ENCODE results near the gene RBBP4.
"Not testable (repeated sequence)": the region's sequence is repeated elsewhere in the genome, so short reads cannot be mapped to it uniquely, and the experiment has no call there.

Gene RBBP4

DNA sequence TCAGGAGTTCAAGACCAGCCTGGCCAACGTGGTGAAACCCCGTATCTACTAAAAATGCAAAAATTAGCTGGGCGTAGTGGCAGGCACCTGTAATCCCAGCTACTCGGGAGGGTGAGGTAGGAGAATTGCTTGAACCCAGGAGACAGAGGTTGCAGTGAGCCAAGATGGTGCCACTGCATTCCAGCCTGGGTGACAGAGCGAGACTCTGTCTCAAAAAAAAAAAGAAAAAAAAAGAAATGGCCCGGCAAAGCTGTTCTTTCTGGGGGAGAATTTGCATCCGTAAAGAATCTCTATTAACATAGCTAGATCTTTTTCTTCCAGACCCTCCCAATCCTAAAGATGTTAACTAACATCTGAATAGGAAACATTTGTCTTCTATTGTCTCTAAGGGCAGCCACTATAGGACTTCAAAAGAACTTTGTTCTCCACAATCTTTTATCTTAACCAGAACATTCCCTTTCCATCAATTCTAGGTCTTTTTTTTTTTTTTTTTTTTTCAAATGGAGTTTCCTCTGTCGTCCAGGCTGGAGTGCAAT, 8.6 kb upstream of the RBBP4 start:
- DNase-seq, result not testable (repeated sequence)

DNA sequence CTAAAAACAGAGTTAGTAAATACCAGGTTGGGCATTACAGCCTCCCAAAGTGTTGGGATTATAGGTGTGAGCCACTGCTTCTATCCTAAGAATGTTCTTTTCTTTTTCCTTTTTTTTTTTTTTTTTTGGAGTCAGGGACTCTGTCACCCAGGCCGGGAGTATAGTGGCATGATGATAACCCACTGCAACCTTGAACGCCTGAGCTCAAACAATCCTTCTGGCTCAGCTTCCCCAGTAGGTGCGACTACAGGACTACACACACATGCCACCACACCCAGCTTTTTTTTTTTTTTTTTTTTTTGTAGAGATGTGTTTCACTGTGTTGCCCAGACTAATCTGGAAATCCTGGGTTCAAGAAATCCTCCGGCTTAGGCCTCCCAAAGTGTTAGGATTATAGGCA, 6.6 kb upstream of the RBBP4 start:
- no peak for DNase-seq

DNA sequence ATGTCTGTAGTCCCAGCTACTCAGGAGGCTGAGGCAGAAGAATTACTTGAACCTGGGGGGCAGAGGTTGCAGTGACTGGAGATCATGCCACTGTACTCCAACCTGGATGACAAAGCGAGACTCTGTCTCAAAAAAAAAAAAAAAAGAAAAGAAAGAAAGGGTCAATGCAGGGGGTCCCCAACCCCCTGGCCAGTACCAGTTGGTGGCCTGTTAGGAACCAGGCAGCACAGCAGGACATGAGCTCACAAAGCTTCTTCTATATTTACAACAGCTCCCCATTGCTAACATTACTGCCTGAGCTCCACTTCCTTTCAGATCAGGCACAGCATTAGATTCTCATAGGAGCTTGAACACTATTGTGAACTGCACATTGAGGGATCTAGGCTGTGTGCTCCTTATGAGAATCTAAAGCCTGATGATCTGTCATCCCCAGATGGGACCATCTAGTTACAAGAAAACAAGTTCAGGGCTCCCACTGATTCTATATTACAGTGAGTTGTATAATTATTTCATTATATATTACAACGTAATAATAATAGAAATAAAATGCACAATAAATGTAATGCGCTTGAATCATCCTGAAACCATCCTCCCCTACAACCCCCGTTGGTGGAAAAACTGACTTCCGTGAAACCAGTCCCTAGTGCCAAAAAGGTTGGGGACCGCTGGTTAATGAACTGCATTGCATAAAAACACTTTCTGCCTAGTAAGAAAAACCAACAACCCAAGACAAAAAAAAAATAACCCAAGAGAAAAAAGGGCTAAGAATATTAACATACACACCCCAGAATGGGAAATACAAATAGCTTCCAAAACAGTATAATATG, 3.5 kb upstream of the RBBP4 start:
- no peak for DNase-seq

DNA sequence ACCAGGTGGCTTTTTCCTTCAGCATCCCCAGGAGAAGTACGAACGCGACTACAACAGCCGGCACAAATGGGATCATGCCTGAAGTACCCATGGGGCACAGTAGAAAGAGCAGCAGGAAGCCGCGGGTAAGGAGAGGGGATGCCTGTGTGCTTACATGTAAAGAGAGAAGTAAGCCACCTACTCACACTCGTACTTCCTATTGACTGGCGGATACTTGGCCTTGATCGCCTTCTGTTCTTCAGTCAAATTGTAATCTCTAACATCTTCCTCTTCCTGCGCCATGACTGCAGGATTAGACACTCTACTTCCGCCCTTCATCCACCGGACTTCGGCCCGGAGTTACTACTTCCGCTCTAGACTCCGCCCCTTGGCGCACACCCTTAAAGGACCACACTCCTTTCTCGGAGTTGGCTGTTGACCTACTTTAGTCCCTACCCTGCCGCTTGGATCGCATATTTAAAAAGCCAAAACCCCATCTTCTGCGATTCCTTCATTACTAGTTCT, 708 bp upstream of the RBBP4 start, which contains the start of gene ZBTB8OS:
ZBTB8OS (minus strand) TSS at position 303 of the 504 bp plus-strand sequence; CDS start at position 282, 21 bp downstream.
- peak; percentile 78 for DNase-seq

DNA sequence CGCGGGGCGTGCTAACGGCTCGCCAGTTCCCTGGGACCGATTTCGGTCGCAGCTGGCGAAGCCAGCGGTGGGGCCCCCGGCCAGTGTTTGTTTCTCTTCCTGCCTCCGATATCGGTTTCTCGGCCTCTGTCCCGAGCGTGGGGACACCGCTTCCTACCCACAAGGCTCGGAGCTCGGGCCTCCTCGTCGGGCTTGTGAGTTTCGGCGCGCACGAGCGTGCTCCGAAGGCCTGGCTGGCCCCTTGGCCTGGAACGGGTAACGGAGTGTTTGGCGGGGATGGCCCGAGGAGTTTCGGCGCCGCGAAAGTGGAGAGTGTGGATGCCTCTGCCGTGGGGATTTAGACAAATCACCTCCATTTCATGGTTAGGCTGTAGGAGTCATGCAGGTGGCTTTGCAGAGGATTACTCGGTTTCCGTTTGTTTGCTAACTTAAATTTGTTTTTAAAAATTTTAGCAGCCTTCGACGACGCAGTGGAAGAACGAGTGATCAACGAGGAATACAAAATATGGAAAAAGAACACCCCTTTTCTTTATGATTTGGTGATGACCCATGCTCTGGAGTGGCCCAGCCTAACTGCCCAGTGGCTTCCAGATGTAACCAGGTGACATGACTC, 559 bp downstream of the RBBP4 start:
- DNase-seq, result no peak

DNA sequence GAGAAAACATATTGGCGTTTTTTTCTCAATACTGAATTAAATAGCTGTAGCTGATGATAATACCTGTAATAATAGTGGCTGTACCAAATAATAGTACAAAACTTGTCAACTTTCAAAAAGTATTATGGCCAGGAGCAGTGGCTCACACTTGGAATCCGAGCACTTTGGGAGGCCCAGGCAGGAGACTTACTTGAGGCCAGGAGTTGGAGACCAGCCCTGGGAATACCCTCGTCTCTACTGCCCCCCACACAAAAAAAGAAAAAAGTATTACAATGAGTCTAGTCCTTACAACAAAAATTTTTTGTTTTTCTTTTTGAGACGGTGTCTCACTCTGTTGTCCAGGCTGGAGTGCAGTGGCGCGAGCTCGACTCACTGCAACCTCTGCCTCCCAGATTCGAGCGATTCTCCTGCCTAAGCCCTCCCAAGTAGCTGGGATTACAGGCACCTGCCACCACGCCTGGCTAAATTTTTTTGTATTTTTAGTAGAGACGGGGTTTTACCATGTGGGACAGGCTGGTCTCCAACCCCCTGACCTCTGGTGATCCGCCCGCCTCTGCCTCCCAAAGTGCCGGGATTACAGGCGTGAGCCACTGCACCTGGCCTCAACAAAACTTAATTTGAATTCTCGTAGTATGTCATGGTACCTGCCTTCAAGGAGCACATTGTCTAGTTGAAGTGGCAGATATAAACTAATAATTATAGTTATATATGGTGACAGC, 1.4 kb downstream of the RBBP4 start:
- no peak for DNase-seq

DNA sequence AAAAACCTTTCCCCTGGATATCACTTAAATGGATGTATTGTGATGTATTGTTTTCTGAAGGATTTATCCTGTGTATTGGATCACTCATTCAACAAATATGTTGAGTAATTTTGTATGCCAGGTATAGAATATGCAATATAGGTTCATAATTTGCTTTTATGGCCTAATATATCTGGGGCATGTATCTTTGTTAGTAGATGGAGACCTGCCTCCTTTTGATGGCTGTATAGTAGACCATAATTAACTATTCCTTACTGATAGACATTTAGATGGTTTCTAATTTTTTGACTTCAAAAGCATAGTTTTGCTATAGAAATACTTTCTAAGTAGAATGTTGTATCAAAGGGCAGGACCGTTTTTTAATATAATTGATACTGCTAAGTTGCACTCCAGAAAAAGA, 8.6 kb downstream of the RBBP4 start:
- DNase-seq, result no peak

DNA sequence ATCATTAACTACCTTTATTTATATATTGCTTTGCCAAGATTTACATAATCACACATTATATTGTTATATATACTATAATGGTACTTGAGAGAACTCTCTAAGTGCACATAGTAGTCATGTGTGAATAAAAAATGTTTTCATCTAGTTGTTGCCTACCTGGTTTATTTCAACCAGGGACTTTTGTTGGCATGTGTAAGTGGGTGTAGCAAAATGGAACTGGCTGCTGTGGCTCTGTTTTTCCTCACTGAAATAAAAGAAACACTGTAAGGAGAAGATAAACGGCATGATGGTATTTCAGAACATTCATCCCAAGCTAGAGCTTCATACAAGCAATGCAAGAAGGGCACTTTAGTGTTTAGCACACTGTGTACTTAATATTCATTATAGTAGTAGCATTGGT, 14.9 kb downstream of the RBBP4 start:
- DNase-seq, result no peak

DNA sequence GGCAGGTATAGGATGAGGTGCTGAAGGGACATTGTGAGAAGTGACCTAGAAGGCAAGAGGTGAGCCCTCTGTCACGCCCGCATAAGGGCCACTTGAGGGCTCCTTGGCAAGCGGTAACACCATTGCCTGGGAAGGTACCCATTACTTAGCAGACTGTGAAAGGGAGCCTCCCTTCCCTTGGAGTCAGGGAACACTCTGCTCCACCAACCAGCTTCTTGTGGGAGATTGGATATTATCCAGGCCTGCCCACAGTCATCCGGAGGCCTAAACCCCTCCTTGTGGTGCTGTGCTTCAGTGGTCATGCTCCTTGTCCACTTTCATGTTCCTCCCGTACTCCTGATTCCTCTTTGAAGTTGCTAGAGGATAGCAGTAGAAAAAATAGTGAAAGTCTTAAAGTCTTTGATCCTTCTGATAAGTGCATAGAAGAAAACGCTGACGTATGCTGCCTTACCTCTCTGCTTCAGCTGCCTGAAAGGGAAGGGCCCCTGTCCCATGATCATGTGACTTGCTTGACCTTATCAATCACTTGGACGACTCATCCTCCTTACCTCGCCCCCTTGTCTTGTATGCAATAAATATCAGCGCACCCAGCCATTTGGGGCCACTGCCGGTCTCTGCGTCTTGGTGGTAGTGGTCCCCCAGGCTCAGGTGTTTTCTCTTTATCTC, 16.0 kb downstream of the RBBP4 start:
- DNase-seq, result no peak

DNA sequence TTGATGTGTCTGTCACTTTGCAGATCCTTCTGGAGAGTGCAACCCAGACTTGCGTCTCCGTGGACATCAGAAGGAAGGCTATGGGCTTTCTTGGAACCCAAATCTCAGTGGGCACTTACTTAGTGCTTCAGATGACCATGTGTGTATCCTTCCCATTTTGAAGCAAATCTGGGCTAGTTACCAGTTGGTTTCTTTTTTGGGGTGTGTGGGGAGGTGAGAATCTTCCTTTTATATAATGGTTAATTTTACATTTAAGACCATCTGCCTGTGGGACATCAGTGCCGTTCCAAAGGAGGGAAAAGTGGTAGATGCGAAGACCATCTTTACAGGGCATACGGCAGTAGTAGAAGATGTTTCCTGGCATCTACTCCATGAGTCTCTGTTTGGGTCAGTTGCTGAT, 17.7 kb downstream of the RBBP4 start:
- DNase-seq, result not testable (repeated sequence)

DNA sequence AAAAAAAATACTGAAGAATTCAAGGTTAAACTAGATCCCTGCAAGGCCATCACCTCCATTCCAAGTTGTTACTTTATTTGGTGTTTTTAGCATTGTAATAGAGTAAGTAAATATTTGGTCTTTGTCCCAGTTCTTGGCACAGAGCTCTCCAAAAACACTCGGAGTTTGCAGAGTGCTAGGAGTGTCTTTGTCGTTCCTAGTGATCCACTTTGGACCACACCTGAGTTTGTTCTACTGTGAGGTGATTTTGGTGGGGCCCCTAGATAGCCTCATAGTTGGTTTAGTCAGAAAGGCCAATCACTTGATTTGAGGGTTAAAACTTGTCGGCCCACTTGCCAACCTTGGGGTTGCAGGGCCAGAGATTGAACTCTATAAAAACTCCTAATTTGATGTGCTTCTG, 25.9 kb downstream of the RBBP4 start:
- DNase-seq, result no peak

DNA sequence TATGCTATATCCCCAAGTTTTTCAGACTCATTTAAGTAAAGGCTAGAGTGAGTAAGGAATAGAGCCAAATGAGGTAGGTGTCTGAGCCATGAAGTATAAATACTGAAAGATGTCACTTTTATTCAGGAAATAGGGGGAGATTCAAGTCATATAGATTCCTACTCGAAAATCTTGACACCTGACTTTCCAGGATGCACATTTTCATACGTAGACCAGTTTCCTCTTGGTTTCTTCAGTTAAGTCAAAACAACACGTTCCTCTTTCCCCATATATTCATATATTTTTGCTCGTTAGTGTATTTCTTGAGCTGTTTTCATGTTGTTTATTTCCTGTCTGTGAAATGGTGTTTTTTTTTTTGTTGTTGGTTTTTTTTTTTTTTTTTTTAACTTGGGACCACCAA, 29.0 kb downstream of the RBBP4 start:
- DNase-seq, result not testable (repeated sequence)

DNA sequence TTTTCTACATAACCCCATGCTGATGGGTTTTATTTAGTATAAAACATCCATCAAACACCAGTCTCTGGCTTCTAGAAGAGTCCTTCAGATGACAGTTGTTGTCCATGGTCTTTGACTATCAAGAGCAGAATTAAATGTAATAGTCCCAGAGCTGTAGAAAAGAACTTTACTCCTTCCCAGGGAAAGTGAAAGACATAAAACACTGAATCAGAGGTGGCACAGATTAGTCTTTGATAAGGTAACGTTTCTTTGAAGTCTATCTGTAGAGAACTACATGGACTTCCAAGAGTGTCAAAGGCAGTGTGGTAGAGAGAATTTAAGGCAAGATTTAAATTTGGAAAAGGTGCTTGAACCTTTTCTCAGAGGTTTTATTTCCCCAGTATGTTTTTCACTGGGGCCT, 29.6 kb downstream of the RBBP4 start:
- DNase-seq, result no peak

DNA sequence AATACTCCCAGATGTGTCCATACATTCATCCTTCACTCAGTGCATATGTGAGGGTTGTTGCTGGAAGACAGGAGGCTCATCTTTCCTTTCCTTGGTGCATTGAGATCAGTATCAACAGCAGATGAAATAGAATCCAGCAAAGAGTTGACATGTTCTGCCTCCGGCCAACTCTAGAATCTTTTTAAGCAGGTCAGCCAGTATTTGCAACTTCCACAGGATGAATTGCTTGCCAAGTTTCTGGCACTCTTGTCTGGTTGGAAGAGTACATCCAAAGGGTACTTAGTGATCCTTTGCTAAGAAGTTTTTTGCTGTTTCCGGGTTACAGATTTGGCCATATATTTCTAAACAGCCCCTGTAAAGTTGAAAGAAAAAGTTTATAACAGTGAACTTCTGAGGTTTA, 30.5 kb downstream of the RBBP4 start:
- DNase-seq, result no peak

DNA sequence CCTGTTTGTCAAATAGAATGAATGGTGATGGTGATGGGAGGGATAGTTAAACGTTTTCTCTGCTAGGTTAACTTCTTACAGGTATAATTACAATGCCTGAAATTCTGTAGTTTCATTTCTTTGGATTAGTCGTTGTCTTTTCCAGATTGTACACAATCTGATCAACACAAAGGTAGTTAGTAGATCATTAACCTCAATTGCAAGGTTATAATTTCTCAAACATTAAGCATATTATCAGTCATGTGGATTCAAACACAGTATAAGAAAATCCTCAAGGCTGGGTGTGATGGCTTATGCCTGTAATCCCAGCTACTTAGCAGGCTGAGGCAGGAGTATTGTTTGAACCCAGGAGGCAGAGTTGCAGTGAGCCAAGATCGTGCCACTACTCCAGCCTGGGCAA, 31.0 kb downstream of the RBBP4 start:
- DNase-seq, result no peak

DNA sequence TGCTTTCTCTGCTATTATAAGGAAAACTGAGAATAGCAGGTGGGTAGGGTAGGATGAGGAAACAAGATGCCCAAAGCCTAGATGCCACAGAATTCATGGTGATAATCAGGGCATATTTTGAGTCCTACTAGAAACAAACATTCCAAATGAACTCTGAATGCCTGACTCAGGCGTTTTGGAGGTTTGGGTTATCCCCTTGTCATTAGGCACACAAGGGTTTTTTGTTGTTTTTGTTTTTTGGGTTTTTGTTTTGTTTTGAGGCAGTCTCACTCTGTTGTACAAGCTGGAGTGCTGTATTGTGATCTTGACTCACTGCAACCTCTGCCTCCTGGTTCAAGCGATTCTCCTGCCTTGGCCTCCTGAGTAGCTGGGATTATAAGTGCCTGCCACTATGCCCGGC, 32.4 kb downstream of the RBBP4 start:
- no peak for DNase-seq

DNA sequence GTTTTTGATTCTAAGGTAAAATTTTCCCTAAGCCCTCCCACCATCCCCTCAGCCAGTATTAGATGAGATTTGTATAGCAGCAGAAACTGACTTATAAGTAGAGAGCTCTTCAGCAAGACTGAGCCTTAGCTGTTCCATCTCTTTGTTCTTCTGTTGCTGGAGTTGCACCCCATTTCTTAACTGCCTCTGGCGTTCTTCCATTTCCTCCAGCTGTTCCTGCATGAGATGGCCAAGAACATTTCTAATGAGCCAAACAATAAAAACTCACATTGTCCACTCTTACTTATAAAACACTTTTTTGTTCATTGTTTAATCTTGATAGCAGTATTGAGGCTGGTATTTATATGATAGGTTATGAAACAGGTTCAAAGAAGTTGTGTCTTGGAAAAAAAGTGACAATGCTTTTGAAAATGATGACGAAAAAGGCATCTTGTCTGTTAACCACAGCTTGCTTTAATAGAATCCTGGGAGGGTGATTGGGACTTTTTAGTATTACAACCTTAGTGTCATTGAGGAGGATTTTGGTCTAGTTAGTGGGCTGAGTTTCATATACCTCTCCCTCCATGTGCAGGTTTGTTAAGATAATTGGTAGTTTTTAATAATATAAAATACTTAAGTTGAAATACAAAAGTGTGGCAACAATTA, 33.3 kb downstream of the RBBP4 start:
- no peak for DNase-seq

DNA sequence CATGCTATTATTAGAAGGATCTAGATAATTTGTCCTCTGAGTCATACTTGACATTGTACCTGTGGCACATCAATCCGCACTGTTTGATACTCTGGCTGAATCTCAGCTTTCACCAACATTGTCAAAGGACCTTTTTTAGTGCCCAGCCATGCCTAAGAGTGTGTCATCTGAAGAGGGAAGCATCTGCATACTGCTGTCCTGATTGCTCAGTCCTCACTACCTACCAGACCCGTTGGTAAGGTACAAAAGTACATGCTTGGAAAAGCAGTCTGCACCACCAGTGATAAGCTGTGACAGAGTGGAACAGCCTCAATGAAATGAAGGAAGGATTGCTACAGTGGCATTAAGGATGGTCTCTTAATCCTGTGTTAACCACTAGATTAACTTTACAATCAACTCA, 34.5 kb downstream of the RBBP4 start:
- DNase-seq, result no peak

DNA sequence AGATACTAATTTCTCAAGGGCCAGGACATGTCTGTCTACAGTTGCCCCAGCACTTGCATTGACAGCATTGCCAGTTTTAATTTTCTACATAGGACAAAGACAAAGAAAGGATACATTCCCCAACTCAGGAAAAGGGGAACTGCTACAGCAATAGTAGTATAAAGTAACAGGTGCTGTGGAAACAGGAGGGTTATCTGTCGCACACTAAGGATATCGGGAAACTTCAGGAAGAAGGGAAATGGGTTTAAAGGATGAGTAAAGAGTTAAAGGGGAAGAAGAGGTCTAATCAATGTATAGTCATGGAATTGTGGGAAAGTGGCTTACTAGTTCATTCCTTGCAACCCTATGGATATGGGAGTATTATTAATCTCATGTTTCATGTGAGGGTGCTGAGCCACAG, 35.4 kb downstream of the RBBP4 start:
- DNase-seq, result no peak

DNA sequence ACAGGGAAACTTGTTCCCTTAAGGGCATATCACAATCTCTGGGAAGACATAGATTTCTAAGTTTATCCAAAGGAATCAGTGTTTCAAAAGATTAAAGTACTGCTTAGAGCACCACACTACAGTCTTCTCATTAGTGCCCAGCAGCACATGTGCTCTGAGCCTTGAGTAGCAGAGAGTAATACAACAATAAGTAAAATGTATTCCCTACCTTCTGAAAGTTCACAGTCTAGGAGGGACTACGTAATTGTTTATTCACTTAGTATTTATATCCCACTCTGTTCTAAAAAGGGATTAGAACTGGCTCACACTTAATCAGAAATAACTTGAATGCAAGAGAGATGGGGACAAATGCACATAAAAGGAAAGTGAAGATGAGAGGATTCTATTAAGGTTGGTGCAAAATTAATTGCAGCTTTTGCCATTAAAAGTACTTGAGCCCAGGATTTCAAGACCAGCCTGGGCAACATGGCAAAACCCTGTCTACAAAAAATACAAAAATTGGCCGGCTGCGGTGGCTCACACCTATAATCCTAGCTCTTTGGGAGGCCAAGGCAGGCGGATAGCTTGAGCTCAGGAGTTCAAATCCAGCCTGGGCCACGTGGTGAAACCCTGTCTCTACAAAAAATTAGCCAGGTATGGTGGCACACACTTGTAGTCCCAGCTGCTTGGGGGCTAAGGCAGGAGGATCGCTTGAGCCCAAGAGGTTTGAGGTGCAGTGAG, 42.6 kb downstream of the RBBP4 start:
- DNase-seq, result no peak

DNA sequence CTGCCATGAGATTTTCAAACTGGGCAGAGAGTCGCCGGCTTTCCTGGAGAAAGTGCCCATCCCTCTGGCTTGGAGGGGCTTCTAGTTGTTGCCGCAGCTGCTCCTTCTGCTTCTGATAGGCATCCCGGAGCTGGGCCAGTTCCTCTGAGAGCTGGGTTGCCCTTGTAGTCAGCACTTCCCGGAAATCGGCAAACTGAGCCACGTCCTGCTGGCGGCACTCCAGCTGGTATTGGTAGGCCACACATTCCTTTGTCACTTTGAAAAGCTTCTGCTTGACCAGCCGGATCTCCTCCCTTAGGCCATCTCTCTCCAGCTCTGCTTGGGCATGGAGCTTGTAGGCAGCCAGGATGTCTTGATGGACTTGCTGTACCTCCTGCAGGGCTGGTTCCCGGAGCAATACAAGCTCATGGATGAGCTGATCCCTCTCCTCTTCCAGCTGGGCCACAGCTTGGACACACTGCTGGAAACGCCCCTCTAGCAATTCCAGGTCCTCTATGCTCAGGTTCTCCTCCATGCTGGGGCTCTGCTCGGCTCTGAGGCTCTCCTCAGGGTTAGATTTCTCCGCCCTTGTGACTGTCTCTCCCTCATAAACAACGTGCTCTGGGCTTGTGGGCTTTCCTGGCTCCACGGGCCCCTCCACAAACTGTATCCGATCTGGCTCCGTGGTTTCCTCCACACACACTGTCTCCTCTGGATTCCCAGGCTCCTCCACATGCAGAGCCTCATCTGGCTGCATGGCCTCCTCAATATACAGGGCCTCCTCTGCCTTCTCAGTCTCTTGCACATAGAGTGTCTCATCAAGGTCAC, 44.3 kb downstream of the RBBP4 start:
- no peak for DNase-seq

Measured in activated T-cell treated with anti-CD3 and anti-CD28 coated beads for 4 hours (primary cell).